A673 (cell line): ENCODE data around the gene TDRKH. TPM values are rescaled to one million over a fixed set of nuclear protein-coding genes. Genes with fewer than 3 reads are reported as not detected.

ENCODE experiments used
- BruUV-seq: library from RNA; stranded (reverse); fragments of 400-500 nt; replicated peaks from 2 replicates; lab custom pipeline; 2021; lab: Mats Ljungman, UMichigan
- CTCF ChIA-PET: fragments of 300-600 bp; sonication (Branson Sonifier 250); formaldehyde crosslinking; loops from one replicate; lab custom pipeline; 2022; ENCODE audit warnings: antibody characterized with exemption; lab: Charles Lee
- POLR2A ChIA-PET: fragments of 300-600 bp; sonication (Branson Sonifier 250); formaldehyde crosslinking; loops from one replicate; lab custom pipeline; 2022; ENCODE audit warnings: antibody characterized with exemption; ENCODE audit not compliant: low non-redundant PET; lab: Charles Lee
- DNase-seq: peaks from one replicate; pipeline ENCODE4 v3.0.0-alpha.2; 2015; ENCODE audit warnings: low spot score
- H3K27ac ChIP-seq: fragments of 200-600 bp; sonication (generic); 2 replicates; pipeline ENCODE4 v1.5.1; 2016; ENCODE audit warnings: mixed run types, low read depth, mild to moderate bottlenecking, mixed read lengths, antibody characterized with exemption, low read length; ENCODE audit not compliant: poor library complexity, severe bottlenecking
- H3K27me3 ChIP-seq: fragments of 200-600 bp; sonication (generic); replicated peaks from 2 replicates; pipeline ENCODE4 v1.6.1; 2017; ENCODE audit warnings: mixed run types, low read depth, mild to moderate bottlenecking, mixed read lengths, antibody characterized with exemption, low read length; ENCODE audit not compliant: insufficient read depth, poor library complexity
- H3K36me3 ChIP-seq: fragments of 200-600 bp; sonication (generic); 2 replicates; pipeline ENCODE4 v1.6.1; 2016; ENCODE audit warnings: mixed run types, mild to moderate bottlenecking, mixed read lengths, antibody characterized with exemption, low read length; ENCODE audit not compliant: insufficient read depth, poor library complexity, severe bottlenecking
- H3K4me1 ChIP-seq: fragments of 200-600 bp; sonication (generic); 2 replicates; pipeline ENCODE4 v1.6.1; 2017; ENCODE audit warnings: mixed run types, mild to moderate bottlenecking, mixed read lengths, antibody characterized with exemption, low read length; ENCODE audit not compliant: insufficient read depth, poor library complexity, severe bottlenecking
- H3K4me3 ChIP-seq: fragments of 200-600 bp; sonication (generic); 2 replicates; pipeline ENCODE4 v1.5.1; 2016; ENCODE audit warnings: low read depth, mixed run types, mild to moderate bottlenecking, mixed read lengths, low read length; ENCODE audit not compliant: poor library complexity, severe bottlenecking
- H3K9me3 ChIP-seq: fragments of 200-600 bp; sonication (generic); 2 replicates; pipeline ENCODE4 v1.6.1; 2016; ENCODE audit warnings: mixed run types, low read depth, mild to moderate bottlenecking, mixed read lengths, antibody characterized with exemption, low read length; ENCODE audit not compliant: poor library complexity, severe bottlenecking
- CTCF ChIP-seq: fragments of 300-800, 200-600 bp; sonication (generic); conservative IDR thresholded peaks from 2 replicates; pipeline ENCODE4 v1.5.1; 2017; ENCODE audit warnings: low read depth, mild to moderate bottlenecking, antibody characterized with exemption, low read length, moderate library complexity, mixed read lengths
- EZH2 ChIP-seq: fragments of 200-600 bp; sonication (generic); IDR thresholded peaks from 2 replicates; pipeline ENCODE4 v1.6.1; 2017; ENCODE audit warnings: borderline replicate concordance, low read depth, mild to moderate bottlenecking, mixed read lengths, antibody characterized with exemption, low read length; ENCODE audit not compliant: poor library complexity, severe bottlenecking
- intact Hi-C: fragments of 100-400 bp; cut with micrococcal nuclease; formaldehyde crosslinking; loops from one replicate; pipeline ENCODE4 v1.10.0; 2022; ENCODE audit not compliant: unreplicated experiment
- total RNA-seq: library from RNA; stranded (reverse); gene quantifications from 2 replicates; pipeline ENCODE4 v1.2.3, GENCODE V29; 2021

TDRKH gene
- total RNA-seq, 1 experiment from 2014 or later = 2.1 TPM

- ChIA-PET POLR2A (no interaction called here), CTCF (no interaction called here)
- H3K27me3 ChIP-seq = peaks cover 97% of the 10 kb centered on the region
- no peak for DNase-seq
- intact Hi-C loops = no loop called here
- H3K9me3 ChIP-seq = no peaks in the 10 kb centered on the region
- H3K27ac ChIP-seq = no peak overlapping the region
- BruUV-seq = no TSS peak
- TF ChIP-seq CTCF = no peak
- TF ChIP-seq EZH2 = no peak
- H3K4me3 ChIP-seq = no peak overlapping the region
- H3K36me3 ChIP-seq = no peaks in the 10 kb centered on the region
- H3K4me1 ChIP-seq = no peaks in the 10 kb centered on the region
Observed at GRCh38 chr1:151801846-151802245, 11.5 kb upstream of the TDRKH start.

DNA sequence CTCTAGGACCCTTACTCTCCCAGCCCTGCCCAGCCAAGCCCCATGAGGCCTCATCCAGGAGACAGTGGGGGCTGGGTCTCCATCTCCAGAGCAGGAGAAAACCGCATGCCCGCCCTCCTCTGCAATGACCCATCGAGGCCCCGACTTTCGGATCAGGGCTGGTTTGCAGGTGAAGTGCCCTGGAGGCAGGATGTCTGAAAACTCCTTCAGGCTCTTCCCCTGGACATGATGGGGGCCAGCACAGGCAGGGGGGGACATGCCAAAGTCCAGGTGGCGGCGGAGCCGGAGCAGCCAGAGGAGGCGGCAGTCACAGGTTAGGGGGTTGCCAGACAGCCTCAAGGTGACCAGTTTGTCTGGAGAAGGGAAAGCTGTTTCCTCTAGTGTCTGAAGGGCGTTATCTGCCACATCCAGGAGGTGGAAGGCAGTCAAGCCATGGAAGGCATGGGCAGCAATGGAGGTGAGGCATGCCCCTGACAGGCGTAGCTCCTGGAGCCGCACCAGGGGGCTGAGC, 11.1 kb upstream of the TDRKH start:
- POLR2A ChIA-PET = no interaction called here
- no peaks in the 10 kb centered on the region for H3K4me1 ChIP-seq
- TF ChIP-seq EZH2 (no peak), CTCF (no peak)
- CTCF ChIA-PET = no interaction called here
- DNase-seq = no peak
- H3K36me3 ChIP-seq = no peaks in the 10 kb centered on the region
- intact Hi-C loops = no loop called here
- peaks cover 100% of the 10 kb centered on the region for H3K27me3 ChIP-seq
- H3K27ac ChIP-seq = no peak overlapping the region
- H3K4me3 ChIP-seq = no peak overlapping the region
- H3K9me3 ChIP-seq = no peaks in the 10 kb centered on the region
- no TSS peak for BruUV-seq

DNA sequence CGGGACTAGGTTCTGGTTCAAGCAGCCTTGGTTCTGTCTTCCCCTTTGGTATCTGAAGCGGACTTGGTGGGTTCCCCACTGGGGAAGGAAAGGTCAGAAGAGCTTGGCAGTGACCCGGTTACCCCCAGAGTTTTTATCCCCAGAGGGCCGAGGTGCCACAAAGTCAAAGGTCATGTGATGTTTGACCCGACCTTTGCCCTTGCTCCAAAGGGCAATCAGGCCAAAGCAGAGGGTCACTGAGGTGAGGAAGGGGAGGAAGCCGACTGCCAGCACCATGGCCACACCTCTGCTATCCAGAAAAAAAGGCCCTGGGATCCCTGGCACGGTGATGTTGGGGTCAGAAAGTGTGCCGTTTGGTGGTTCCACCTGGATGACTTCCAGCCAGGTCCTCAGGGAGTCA, 10.5 kb upstream of the TDRKH start:
- intact Hi-C loops = no loop called here
- no peaks in the 10 kb centered on the region for H3K9me3 ChIP-seq
- POLR2A ChIA-PET = no interaction called here
- H3K4me3 ChIP-seq = no peak overlapping the region
- TF ChIP-seq CTCF (no peak), EZH2 (no peak)
- DNase-seq = no peak
- no peak overlapping the region for H3K27ac ChIP-seq
- BruUV-seq = no TSS peak
- H3K4me1 ChIP-seq = no peaks in the 10 kb centered on the region
- peaks cover 100% of the 10 kb centered on the region for H3K27me3 ChIP-seq
- CTCF ChIA-PET = no interaction called here
- no peaks in the 10 kb centered on the region for H3K36me3 ChIP-seq
